SHP77 treated with DMSO at 0.1 percent for 48 hours (cell line): ENCODE data around the gene PRADC1.
A peak's percentile ranks its signal among the peaks of the same experiment; 100 is the strongest.
"Not testable (repeated sequence)": the region's sequence is repeated elsewhere in the genome, so short reads cannot be mapped to it uniquely, and the experiment has no call there.

ENCODE experiments used
- DNase-seq: peaks from one replicate; lab custom pipeline; 2025; lab: John Stamatoyannopoulos, UW

Gene PRADC1

GRCh38 chr2:73233154-73233931 is at the start of gene PRADC1:
Gene PRADC1, minus strand, starts transcription at chr2:73233239. Its CDS starts 79 bp downstream, at chr2:73233160.
- peak; percentile 96 for DNase-seq

GRCh38 chr2:73281244-73281643 is 48.2 kb upstream of the PRADC1 start:
- no peak for DNase-seq

GRCh38 chr2:73279852-73280251 is 46.8 kb upstream of the PRADC1 start:
- DNase-seq: no peak

- DNase-seq: no peak
These were observed 39.2 kb upstream of the PRADC1 start for GRCh38 chr2:73272270-73272669.

- DNase-seq: no peak
These were observed 36.8 kb upstream of the PRADC1 start for GRCh38 chr2:73269686-73270465.

- peak; percentile 61 for DNase-seq
These were observed 36.0 kb upstream of the PRADC1 start for GRCh38 chr2:73268830-73269685.

GRCh38 chr2:73268366-73268829 is 35.4 kb upstream of the PRADC1 start:
- DNase-seq: peak; percentile 33

GRCh38 chr2:73267008-73267407 is 34.0 kb upstream of the PRADC1 start:
- DNase-seq: no peak

- DNase-seq: peak; percentile 46
These were observed 33.2 kb upstream of the PRADC1 start for GRCh38 chr2:73266061-73266901.

- DNase-seq: no peak
These were observed 32.4 kb upstream of the PRADC1 start for GRCh38 chr2:73265298-73266060.

GRCh38 chr2:73264783-73265182 is 31.7 kb upstream of the PRADC1 start:
- DNase-seq: no peak

- no peak for DNase-seq
These were observed 31.2 kb upstream of the PRADC1 start for GRCh38 chr2:73264332-73264606.

- no peak for DNase-seq
These were observed 30.7 kb upstream of the PRADC1 start for GRCh38 chr2:73263540-73264331.

GRCh38 chr2:73262691-73263429 is 29.8 kb upstream of the PRADC1 start:
- not testable (repeated sequence) for DNase-seq

- DNase-seq: no peak
These were observed 29.1 kb upstream of the PRADC1 start for GRCh38 chr2:73262108-73262651.

GRCh38 chr2:73260338-73260984 is 27.4 kb upstream of the PRADC1 start:
- DNase-seq: no peak

GRCh38 chr2:73259704-73260337 is 26.8 kb upstream of the PRADC1 start:
- no peak for DNase-seq

GRCh38 chr2:73259276-73259675 is 26.2 kb upstream of the PRADC1 start:
- no peak for DNase-seq
